Measurements from ENCODE around the gene SORCS3.

Gene SORCS3

DNA sequence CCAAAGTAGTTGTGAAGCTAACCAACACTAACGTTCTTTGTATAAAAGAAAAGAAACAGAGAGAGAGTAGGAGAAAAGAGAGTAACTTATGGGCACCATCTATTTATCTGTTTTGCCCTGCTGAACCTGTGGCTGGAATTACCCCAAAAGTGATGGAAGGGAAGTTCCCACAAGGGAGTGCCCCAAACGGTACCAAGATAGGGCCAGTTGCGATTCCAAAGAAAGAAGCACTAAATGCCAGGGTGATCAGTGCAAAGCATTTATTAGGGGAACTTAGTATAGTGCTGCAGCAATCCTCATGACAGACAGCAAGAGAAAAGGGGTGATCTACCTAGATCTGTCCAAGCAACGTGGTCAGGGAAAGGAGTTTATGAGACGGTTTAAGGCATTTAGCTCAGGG, 190.2 kb downstream of the SORCS3 start:
- H4K20me1 ChIP-seq (ENCODE audit: low read depth, low read length) = no peaks in the 10 kb centered on the region
- no peaks in the 10 kb centered on the region for H3K36me3 ChIP-seq (ENCODE audit: low read length)
- H3K9me3 ChIP-seq (ENCODE audit: insufficient read depth, low read length) = no peaks in the 10 kb centered on the region
- no peaks in the 10 kb centered on the region for H3K79me2 ChIP-seq (ENCODE audit: insufficient read depth, low read length)
- H2AFZ ChIP-seq (ENCODE audit: low read depth, low read length, severe bottlenecking) = no peak overlapping the region
- H3K4me3 ChIP-seq (ENCODE audit: insufficient read depth, low read length, poor library complexity, severe bottlenecking) = no peak overlapping the region
- no peak for TF ChIP-seq EZH2phosphoT487 (conservative IDR thresholded peaks at IDR 0.05; ENCODE audit: low read length)
- TF ChIP-seq, protein P1, sequence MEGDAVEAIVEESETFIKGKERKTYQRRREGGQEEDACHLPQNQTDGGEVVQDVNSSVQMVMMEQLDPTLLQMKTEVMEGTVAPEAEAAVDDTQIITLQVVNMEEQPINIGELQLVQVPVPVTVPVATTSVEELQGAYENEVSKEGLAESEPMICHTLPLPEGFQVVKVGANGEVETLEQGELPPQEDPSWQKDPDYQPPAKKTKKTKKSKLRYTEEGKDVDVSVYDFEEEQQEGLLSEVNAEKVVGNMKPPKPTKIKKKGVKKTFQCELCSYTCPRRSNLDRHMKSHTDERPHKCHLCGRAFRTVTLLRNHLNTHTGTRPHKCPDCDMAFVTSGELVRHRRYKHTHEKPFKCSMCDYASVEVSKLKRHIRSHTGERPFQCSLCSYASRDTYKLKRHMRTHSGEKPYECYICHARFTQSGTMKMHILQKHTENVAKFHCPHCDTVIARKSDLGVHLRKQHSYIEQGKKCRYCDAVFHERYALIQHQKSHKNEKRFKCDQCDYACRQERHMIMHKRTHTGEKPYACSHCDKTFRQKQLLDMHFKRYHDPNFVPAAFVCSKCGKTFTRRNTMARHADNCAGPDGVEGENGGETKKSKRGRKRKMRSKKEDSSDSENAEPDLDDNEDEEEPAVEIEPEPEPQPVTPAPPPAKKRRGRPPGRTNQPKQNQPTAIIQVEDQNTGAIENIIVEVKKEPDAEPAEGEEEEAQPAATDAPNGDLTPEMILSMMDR (IDR thresholded peaks at IDR 0.05; ENCODE audit: insufficient read depth, low read length, poor library complexity, severe bottlenecking) = no peak
- no peaks in the 10 kb centered on the region for H3K9me2 ChIP-seq (replicated peaks; ENCODE audit: insufficient read depth, low read length)
- H3K4me2 ChIP-seq (ENCODE audit: low read depth, low read length, poor library complexity, severe bottlenecking) = no peak overlapping the region
- no peak overlapping the region for H3K27ac ChIP-seq (ENCODE audit: low read depth, low read length)
- H3K27me3 ChIP-seq (ENCODE audit: low read length) = no peaks in the 10 kb centered on the region
- H3F3A ChIP-seq (ENCODE audit: insufficient read depth) = no peaks in the 10 kb centered on the region
- H3K9ac ChIP-seq (ENCODE audit: low read length) = no peak overlapping the region

DNA sequence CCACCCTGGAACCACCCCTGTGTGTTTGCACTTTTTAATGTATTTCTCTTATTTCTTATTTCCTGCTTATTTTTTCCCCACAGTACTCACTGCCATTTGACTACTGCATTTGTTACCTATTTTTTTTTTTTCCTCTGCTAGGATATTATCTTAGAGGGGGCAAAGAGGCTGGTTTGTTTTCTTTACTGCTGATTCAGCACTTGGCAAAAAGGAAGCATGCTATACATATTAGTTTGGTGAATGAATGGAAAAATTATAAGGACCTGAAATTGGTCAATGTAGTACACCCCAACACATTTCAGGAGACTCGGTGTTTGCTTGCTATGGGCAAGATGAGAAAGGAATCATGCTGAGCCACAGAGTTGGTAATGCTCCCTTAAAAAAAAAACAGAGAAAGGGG, 193.5 kb downstream of the SORCS3 start:
- Histone ChIP-seq H3K9ac (ENCODE audit: low read length) (no peak overlapping the region), H3K9me3 (ENCODE audit: insufficient read depth, low read length) (no peaks in the 10 kb centered on the region), H3K79me2 (ENCODE audit: insufficient read depth, low read length) (no peaks in the 10 kb centered on the region), H2AFZ (ENCODE audit: low read depth, low read length, severe bottlenecking) (no peak overlapping the region), H3K36me3 (ENCODE audit: low read length) (no peaks in the 10 kb centered on the region), H3K27ac (ENCODE audit: low read depth, low read length) (no peak overlapping the region), H3K9me2 (replicated peaks; ENCODE audit: insufficient read depth, low read length) (no peaks in the 10 kb centered on the region), H3K4me2 (ENCODE audit: low read depth, low read length, poor library complexity, severe bottlenecking) (no peak overlapping the region), H3F3A (ENCODE audit: insufficient read depth) (no peaks in the 10 kb centered on the region), H3K27me3 (ENCODE audit: low read length) (no peaks in the 10 kb centered on the region), H3K4me3 (ENCODE audit: insufficient read depth, low read length, poor library complexity, severe bottlenecking) (no peak overlapping the region), H4K20me1 (ENCODE audit: low read depth, low read length) (no peaks in the 10 kb centered on the region)
- no peak for TF ChIP-seq EZH2phosphoT487 (conservative IDR thresholded peaks at IDR 0.05; ENCODE audit: low read length)
- TF ChIP-seq, protein P1 (IDR thresholded peaks at IDR 0.05; ENCODE audit: insufficient read depth, low read length, poor library complexity, severe bottlenecking) = no peak

DNA sequence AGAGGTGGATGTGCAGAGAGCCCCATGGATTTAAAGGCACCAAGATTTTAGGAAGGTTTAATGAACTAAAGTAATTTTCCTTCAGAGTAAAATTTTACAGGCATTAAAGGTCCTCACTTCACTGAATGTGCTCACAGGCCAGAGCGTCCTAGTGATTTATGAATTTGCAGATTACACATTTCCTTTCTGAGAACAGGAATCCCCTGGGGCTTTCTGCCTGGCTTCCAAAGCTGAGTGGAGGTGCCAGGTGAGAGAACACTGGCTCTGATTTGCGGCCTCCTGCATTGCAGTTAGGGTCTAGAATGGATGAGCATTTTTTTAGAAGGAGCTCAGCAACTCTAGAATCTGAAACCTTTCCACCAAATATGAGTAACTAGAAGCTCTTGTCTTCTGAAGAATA, 194.3 kb downstream of the SORCS3 start:
- TF ChIP-seq, protein P1 (IDR thresholded peaks at IDR 0.05; ENCODE audit: insufficient read depth, low read length, poor library complexity, severe bottlenecking) = no peak
- TF ChIP-seq EZH2phosphoT487 (conservative IDR thresholded peaks at IDR 0.05; ENCODE audit: low read length) = no peak
- Histone ChIP-seq H2AFZ (ENCODE audit: low read depth, low read length, severe bottlenecking) (no peak overlapping the region), H3K36me3 (ENCODE audit: low read length) (no peaks in the 10 kb centered on the region), H3F3A (ENCODE audit: insufficient read depth) (no peaks in the 10 kb centered on the region), H3K9me2 (replicated peaks; ENCODE audit: insufficient read depth, low read length) (no peaks in the 10 kb centered on the region), H3K4me2 (ENCODE audit: low read depth, low read length, poor library complexity, severe bottlenecking) (no peak overlapping the region), H3K9me3 (ENCODE audit: insufficient read depth, low read length) (no peaks in the 10 kb centered on the region), H3K79me2 (ENCODE audit: insufficient read depth, low read length) (no peaks in the 10 kb centered on the region), H3K27ac (ENCODE audit: low read depth, low read length) (no peak overlapping the region), H3K4me3 (ENCODE audit: insufficient read depth, low read length, poor library complexity, severe bottlenecking) (no peak overlapping the region), H3K27me3 (ENCODE audit: low read length) (no peaks in the 10 kb centered on the region), H4K20me1 (ENCODE audit: low read depth, low read length) (no peaks in the 10 kb centered on the region), H3K9ac (ENCODE audit: low read length) (no peak overlapping the region)
